ENCODE data around the gene SSTR4. TPM values are rescaled to one million over a fixed set of nuclear protein-coding genes. Genes with fewer than 3 reads are reported as not detected.

Gene SSTR4
- total RNA-seq, 1 experiment from 2014 or later: not detected

DNA sequence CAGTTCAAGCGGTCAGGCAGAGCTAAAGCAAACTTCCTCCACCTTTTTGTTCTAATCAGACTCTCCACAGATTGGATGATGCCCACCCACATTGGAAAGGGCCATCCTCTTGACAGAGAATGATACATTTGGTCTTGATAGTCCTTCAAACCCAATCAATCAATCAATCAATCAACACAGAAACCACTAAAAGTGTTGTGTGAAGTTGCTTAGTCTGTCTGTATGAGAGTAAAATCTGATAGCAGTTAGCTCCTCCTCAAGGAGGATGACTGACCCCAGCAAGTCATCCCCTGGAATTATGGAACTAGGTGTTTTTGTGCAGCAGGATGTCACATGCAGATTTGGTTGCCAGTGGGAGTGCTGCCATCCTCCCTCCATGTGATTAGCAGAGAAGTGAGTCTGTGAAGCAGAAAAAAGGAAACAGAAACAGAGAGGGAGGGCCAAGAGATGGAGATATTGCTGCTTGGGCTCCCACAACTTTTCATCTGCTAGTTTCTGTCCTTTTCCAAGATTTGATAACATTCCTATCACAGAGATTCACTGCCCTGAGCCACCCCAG lies 32.0 kb upstream of the SSTR4 start:
- intact Hi-C loops (cut with micrococcal nuclease): no loop called here
- POLR2A ChIA-PET: no interaction called here
- no peak for DNase-seq (ENCODE audit: low read depth, low spot score)

DNA sequence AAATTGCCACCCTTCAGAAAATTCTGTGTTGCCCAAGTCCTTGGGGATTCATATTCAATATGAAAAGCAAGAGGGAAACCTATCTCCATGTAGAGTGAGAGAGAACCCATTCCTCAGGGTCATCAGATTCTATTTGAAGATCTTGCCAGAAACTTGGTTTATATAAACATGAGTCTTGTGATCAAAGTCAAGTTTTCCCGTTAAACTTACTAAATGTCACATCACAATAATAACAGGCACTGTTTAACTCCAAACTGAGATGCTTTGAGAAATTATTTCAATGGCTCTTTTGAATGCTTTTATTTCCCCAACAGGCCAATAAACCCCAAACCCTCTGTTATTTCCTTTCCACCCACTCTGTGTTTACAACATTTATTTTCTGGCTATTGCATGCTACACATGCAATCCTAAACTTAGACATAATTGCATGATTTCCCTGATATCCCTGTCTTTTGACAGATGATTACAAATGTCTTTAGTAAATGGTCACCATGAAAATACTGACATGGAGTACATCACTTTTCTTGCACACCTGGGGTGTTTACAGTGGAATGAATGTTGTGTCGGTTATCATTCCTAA lies 31.1 kb upstream of the SSTR4 start:
- intact Hi-C loops (cut with micrococcal nuclease): no loop called here
- no peak for ATAC-seq
- Histone ChIP-seq H3K4me1 (ENCODE audit: control insufficient read depth in 1 of 2, insufficient read depth in 2 of 2, low read length in 2 of 2) (no peaks in the 10 kb centered on the region), H3K9me2 (ENCODE audit: insufficient read depth) (no peaks in the 10 kb centered on the region), H3K9ac (ENCODE audit: low read length) (no peak overlapping the region), H3K27ac (ENCODE audit: low read depth, low read length) (no peak overlapping the region), H3K27me3 (ENCODE audit: insufficient read depth, low read length) (peaks cover 7% of the 10 kb centered on the region; the same call in 1 of the 2 replicates), H2AFZ (ENCODE audit: low read depth, low read length, poor library complexity, severe bottlenecking) (no peak overlapping the region), H3K4me3 (replicated peaks in 1 of 2; ENCODE audit: low read depth in 1 of 2, low read length in 2 of 2) (no peak overlapping the region), H3K4me2 (ENCODE audit: low read length) (no peak overlapping the region), H3K9me3 (ENCODE audit: control insufficient read depth in 1 of 2, insufficient read depth in 1 of 2, low read depth in 1 of 2, low read length in 2 of 2) (no peaks in the 10 kb centered on the region), H3K36me3 (ENCODE audit: control insufficient read depth in 1 of 2, insufficient read depth in 2 of 2, low read length in 2 of 2) (no peaks in the 10 kb centered on the region), H4K20me1 (ENCODE audit: insufficient read depth) (no peaks in the 10 kb centered on the region), H3K79me2 (ENCODE audit: insufficient read depth, low read length) (no peaks in the 10 kb centered on the region)
- ChIA-PET POLR2A (no interaction called here), RAD21 (ENCODE audit: low non-redundant PET in 1 of 2, low total read pairs in 2 of 2, uncharacterized antibody in 2 of 2, unreplicated experiment in 2 of 2) (no interaction called here), CTCF (interaction anchor here (1.7 kb wide), 1 partner anchor 29 kb away, joined by 4 read pairs; no protein-coding TSS in a partner anchor)
- DNase-seq (ENCODE audit: low read depth, low spot score): no peak
- BruUV-seq (replicated peaks): no TSS peak
- TF ChIP-seq TCF7L2 (IDR thresholded peaks at IDR 0.05; ENCODE audit: borderline replicate concordance, extremely low read depth, insufficient read depth, insufficient read length) (no peak), EZH2phosphoT487 (IDR thresholded peaks at IDR 0.05; ENCODE audit: borderline replicate concordance) (no peak), POLR2A (IDR thresholded peaks at IDR 0.05; ENCODE audit: borderline replicate concordance, extremely low read depth, insufficient read depth, insufficient read length) (no peak), EGR1 (IDR thresholded peaks at IDR 0.05; ENCODE audit: low read depth) (no peak), CBX3 (IDR thresholded peaks at IDR 0.05; ENCODE audit: low read depth) (no peak), ELF1 (IDR thresholded peaks at IDR 0.05; ENCODE audit: borderline replicate concordance, low read depth) (no peak), SP1 (IDR thresholded peaks at IDR 0.05; ENCODE audit: low read depth) (no peak), YY1 (IDR thresholded peaks at IDR 0.05; ENCODE audit: extremely low read depth, insufficient replicate concordance, low read depth, low read length) (no peak), POLR2AphosphoS5 (IDR thresholded peaks at IDR 0.05; ENCODE audit: low read depth, low read length) (no peak)
- TF ChIP-seq, protein P1, sequence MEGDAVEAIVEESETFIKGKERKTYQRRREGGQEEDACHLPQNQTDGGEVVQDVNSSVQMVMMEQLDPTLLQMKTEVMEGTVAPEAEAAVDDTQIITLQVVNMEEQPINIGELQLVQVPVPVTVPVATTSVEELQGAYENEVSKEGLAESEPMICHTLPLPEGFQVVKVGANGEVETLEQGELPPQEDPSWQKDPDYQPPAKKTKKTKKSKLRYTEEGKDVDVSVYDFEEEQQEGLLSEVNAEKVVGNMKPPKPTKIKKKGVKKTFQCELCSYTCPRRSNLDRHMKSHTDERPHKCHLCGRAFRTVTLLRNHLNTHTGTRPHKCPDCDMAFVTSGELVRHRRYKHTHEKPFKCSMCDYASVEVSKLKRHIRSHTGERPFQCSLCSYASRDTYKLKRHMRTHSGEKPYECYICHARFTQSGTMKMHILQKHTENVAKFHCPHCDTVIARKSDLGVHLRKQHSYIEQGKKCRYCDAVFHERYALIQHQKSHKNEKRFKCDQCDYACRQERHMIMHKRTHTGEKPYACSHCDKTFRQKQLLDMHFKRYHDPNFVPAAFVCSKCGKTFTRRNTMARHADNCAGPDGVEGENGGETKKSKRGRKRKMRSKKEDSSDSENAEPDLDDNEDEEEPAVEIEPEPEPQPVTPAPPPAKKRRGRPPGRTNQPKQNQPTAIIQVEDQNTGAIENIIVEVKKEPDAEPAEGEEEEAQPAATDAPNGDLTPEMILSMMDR (IDR thresholded peaks at IDR 0.05 in 2 of 3, conservative IDR thresholded peaks at IDR 0.05 in 1 of 3; ENCODE audit: borderline replicate concordance in 1 of 3, insufficient read depth in 1 of 3, low read depth in 2 of 3, low read length in 2 of 3): no peak
- TF ChIP-seq, protein P2, sequence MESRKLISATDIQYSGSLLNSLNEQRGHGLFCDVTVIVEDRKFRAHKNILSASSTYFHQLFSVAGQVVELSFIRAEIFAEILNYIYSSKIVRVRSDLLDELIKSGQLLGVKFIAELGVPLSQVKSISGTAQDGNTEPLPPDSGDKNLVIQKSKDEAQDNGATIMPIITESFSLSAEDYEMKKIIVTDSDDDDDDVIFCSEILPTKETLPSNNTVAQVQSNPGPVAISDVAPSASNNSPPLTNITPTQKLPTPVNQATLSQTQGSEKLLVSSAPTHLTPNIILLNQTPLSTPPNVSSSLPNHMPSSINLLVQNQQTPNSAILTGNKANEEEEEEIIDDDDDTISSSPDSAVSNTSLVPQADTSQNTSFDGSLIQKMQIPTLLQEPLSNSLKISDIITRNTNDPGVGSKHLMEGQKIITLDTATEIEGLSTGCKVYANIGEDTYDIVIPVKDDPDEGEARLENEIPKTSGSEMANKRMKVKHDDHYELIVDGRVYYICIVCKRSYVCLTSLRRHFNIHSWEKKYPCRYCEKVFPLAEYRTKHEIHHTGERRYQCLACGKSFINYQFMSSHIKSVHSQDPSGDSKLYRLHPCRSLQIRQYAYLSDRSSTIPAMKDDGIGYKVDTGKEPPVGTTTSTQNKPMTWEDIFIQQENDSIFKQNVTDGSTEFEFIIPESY (IDR thresholded peaks at IDR 0.05; ENCODE audit: extremely low read depth, insufficient replicate concordance, low read length): no peak

More for the DNA sequence above, 32.0 kb upstream of the SSTR4 start:
- H2AFZ ChIP-seq (ENCODE audit: low read depth, low read length, poor library complexity, severe bottlenecking): no peak overlapping the region
- H3K4me3 ChIP-seq (replicated peaks in 1 of 2; ENCODE audit: low read depth in 1 of 2, low read length in 2 of 2): no peak overlapping the region
- no peaks in the 10 kb centered on the region for H3K9me3 ChIP-seq (ENCODE audit: control insufficient read depth in 1 of 2, insufficient read depth in 1 of 2, low read depth in 1 of 2, low read length in 2 of 2)
- peaks cover 7% of the 10 kb centered on the region; the same call in 1 of the 2 replicates for H3K27me3 ChIP-seq (ENCODE audit: insufficient read depth, low read length)
- no peak overlapping the region for H3K27ac ChIP-seq (ENCODE audit: low read depth, low read length)
- no peak overlapping the region for H3K9ac ChIP-seq (ENCODE audit: low read length)
- no peaks in the 10 kb centered on the region for H3K36me3 ChIP-seq (ENCODE audit: control insufficient read depth in 1 of 2, insufficient read depth in 2 of 2, low read length in 2 of 2)
- BruUV-seq (replicated peaks): no TSS peak
- ATAC-seq: no peak
- no peak overlapping the region for H3K4me2 ChIP-seq (ENCODE audit: low read length)
- H3K79me2 ChIP-seq (ENCODE audit: insufficient read depth, low read length): no peaks in the 10 kb centered on the region
- RAD21 ChIA-PET (ENCODE audit: low non-redundant PET in 1 of 2, low total read pairs in 2 of 2, uncharacterized antibody in 2 of 2, unreplicated experiment in 2 of 2): no interaction called here
- no peaks in the 10 kb centered on the region for H4K20me1 ChIP-seq (ENCODE audit: insufficient read depth)
- CTCF ChIA-PET: no interaction called here
- TF ChIP-seq TCF7L2 (IDR thresholded peaks at IDR 0.05; ENCODE audit: borderline replicate concordance, extremely low read depth, insufficient read depth, insufficient read length) (no peak), EGR1 (IDR thresholded peaks at IDR 0.05; ENCODE audit: low read depth) (no peak), FOSL1 (IDR thresholded peaks at IDR 0.05; ENCODE audit: low read depth) (no peak), SP1 (IDR thresholded peaks at IDR 0.05; ENCODE audit: low read depth) (no peak), YY1 (IDR thresholded peaks at IDR 0.05; ENCODE audit: extremely low read depth, insufficient replicate concordance, low read depth, low read length) (no peak), ELF1 (IDR thresholded peaks at IDR 0.05; ENCODE audit: borderline replicate concordance, low read depth) (no peak), EZH2phosphoT487 (IDR thresholded peaks at IDR 0.05; ENCODE audit: borderline replicate concordance) (no peak), EZH2 (IDR thresholded peaks at IDR 0.05) (no peak), JUND (IDR thresholded peaks at IDR 0.05) (no peak)
- TF ChIP-seq, protein P3, sequence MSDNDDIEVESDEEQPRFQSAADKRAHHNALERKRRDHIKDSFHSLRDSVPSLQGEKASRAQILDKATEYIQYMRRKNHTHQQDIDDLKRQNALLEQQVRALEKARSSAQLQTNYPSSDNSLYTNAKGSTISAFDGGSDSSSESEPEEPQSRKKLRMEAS (IDR thresholded peaks at IDR 0.05): no peak
- H3K4me1 ChIP-seq (ENCODE audit: control insufficient read depth in 1 of 2, insufficient read depth in 2 of 2, low read length in 2 of 2): no peaks in the 10 kb centered on the region
- H3K9me2 ChIP-seq (ENCODE audit: insufficient read depth): no peaks in the 10 kb centered on the region

Data from HCT116 (cell line).